OCI-LY7 (cell line): ENCODE data around the gene WDR73. TPM values are rescaled to one million over a fixed set of nuclear protein-coding genes. Genes with fewer than 3 reads are reported as not detected.
"Not testable (repeated sequence)": the region's sequence is repeated elsewhere in the genome, so short reads cannot be mapped to it uniquely, and the experiment has no call there.

Source experiments
- BruUV-seq: library from RNA; stranded (reverse); fragments of 400-500 nt; replicated peaks from 2 replicates; lab custom pipeline; 2021; lab: Mats Ljungman, UMichigan
- CTCF ChIA-PET: fragments of 300-600 bp; sonication (Branson Sonifier 250); formaldehyde crosslinking; loops from one replicate; lab custom pipeline; 2022; ENCODE audit warnings: antibody characterized with exemption; ENCODE audit not compliant: unreplicated experiment; lab: Charles Lee
- POLR2A ChIA-PET: fragments of 300-600 bp; sonication (Branson Sonifier 250); formaldehyde crosslinking; loops from one replicate; lab custom pipeline; 2022; ENCODE audit warnings: antibody characterized with exemption; lab: Charles Lee
- DNase-seq: peaks from one replicate; pipeline ENCODE4 v3.0.0-alpha.2; 2015; ENCODE audit warnings: low spot score
- H2AFZ ChIP-seq: fragments of 200-600 bp; sonication (generic), shearing (Covaris generic); 2 replicates; pipeline ENCODE4 v1.6.1; 2014; ENCODE audit warnings: mild to moderate bottlenecking, antibody characterized with exemption, low read length, moderate library complexity
- H3K27ac ChIP-seq: fragments of 200-600 bp; sonication (generic); 2 replicates; pipeline ENCODE4 v1.5.1; 2014; ENCODE audit warnings: mixed run types, low read depth, mild to moderate bottlenecking, moderate library complexity, low read length, inconsistent platforms; ENCODE audit not compliant: poor library complexity, severe bottlenecking
- H3K36me3 ChIP-seq: fragments of 200-600 bp; sonication (generic); 2 replicates; pipeline ENCODE4 v1.6.1; 2014; ENCODE audit warnings: mild to moderate bottlenecking, antibody characterized with exemption, low read length, moderate library complexity, mixed read lengths; ENCODE audit not compliant: insufficient read depth
- H3K4me1 ChIP-seq: fragments of 200-600 bp; sonication (generic); 2 replicates; pipeline ENCODE4 v1.5.1; 2014; ENCODE audit warnings: mild to moderate bottlenecking, low read length; ENCODE audit not compliant: insufficient read depth, poor library complexity, severe bottlenecking
- H3K4me2 ChIP-seq: fragments of 200-600 bp; sonication (generic); 2 replicates; pipeline ENCODE4 v1.6.1; 2014; ENCODE audit warnings: mild to moderate bottlenecking, low read length
- H3K4me3 ChIP-seq: fragments of 200-600 bp; sonication (generic); 2 replicates; pipeline ENCODE4 v1.5.1; 2014; ENCODE audit warnings: mild to moderate bottlenecking, low read depth, low read length; ENCODE audit not compliant: poor library complexity, severe bottlenecking
- H3K79me2 ChIP-seq: fragments of 200-600 bp; sonication (generic); 2 replicates; pipeline ENCODE4 v1.6.1; 2016; ENCODE audit warnings: low read depth, mild to moderate bottlenecking, low read length, moderate library complexity, mixed read lengths; ENCODE audit not compliant: insufficient read depth
- H3K9me2 ChIP-seq: fragments of 200-600 bp; sonication (generic); 2 replicates; pipeline ENCODE4 v1.6.1; 2016; ENCODE audit warnings: mild to moderate bottlenecking, low read length, mixed read lengths; ENCODE audit not compliant: insufficient read depth
- H3K9me3 ChIP-seq: fragments of 200-600 bp; sonication (generic); 2 replicates; pipeline ENCODE4 v1.6.1; 2014; ENCODE audit warnings: mild to moderate bottlenecking, mixed run types, low read length, mixed read lengths
- H4K20me1 ChIP-seq: fragments of 200-600 bp; sonication (generic); 2 replicates; pipeline ENCODE4 v1.6.1; 2014; ENCODE audit warnings: mild to moderate bottlenecking, antibody characterized with exemption, low read length, moderate library complexity, mixed read lengths; ENCODE audit not compliant: insufficient read depth
- EZH2phosphoT487 ChIP-seq: fragments of 200-600 bp; sonication (generic); IDR thresholded peaks from 2 replicates; pipeline ENCODE4 v1.6.1; 2018; ENCODE audit warnings: low read depth, borderline replicate concordance, mild to moderate bottlenecking, mixed run types, antibody characterized with exemption, low read length, moderate library complexity, mixed read lengths
- intact Hi-C: fragments of 100-400 bp; cut with micrococcal nuclease; formaldehyde crosslinking; loops from one replicate; pipeline ENCODE4 v1.10.0; 2022; ENCODE audit not compliant: unreplicated experiment
- total RNA-seq, 2 experiments: library from RNA; depleted of rRNA in 1 of 2; stranded (reverse); fragments of >200 nt in 1 of 2; shearing (Covaris generic) in 1 of 2; gene quantifications; 2 replicates each; pipeline ENCODE4 v1.2.3, GENCODE V29; 2014 to 2022
- TF ChIP-seq, protein P1 (sequence below): fragments of 200-600 bp; sonication (generic); conservative IDR thresholded peaks from 2 replicates; pipeline ENCODE4 v1.5.1; 2014; ENCODE audit warnings: mild to moderate bottlenecking, antibody characterized with exemption, low read length, moderate library complexity, mixed read lengths

WDR73 gene
- total RNA-seq, 2 experiments from 2014 or later = 28.7 to 38.1 TPM

DNA sequence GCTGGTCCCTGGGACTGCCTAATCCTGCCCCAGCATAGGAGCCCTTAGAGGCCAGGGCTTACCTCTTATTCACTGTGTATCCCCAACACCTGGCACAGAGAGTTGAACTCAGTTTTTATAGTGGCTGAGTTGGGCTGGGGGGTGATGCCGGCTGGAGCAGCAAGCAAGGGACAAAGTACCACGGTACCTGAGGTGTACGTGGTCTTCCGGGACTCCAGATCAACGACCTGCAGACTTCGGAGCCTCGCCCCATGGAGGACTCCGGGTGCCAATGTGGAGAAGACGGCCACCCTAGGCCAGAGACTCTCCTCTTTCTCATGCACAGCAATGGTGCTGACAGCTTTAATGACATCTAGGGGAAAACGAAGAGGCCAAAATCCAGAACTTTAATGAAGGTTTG, 8.1 kb downstream of the WDR73 start:
- Histone ChIP-seq H3K9me3 (no peaks in the 10 kb centered on the region), H3K4me2 (no peak overlapping the region), H3K4me3 (no peak overlapping the region), H3K9me2 (no peaks in the 10 kb centered on the region), H3K4me1 (peaks cover 10% of the 10 kb centered on the region), H4K20me1 (no peaks in the 10 kb centered on the region), H3K36me3 (peaks cover 91% of the 10 kb centered on the region), H2AFZ (no peak overlapping the region), H3K79me2 (no peaks in the 10 kb centered on the region), H3K27ac (no peak overlapping the region)
- intact Hi-C loops = no loop called here
- ChIA-PET CTCF (no interaction called here), POLR2A (no interaction called here)
- no TSS peak for BruUV-seq
- no peak for DNase-seq
- TF ChIP-seq, protein P1, sequence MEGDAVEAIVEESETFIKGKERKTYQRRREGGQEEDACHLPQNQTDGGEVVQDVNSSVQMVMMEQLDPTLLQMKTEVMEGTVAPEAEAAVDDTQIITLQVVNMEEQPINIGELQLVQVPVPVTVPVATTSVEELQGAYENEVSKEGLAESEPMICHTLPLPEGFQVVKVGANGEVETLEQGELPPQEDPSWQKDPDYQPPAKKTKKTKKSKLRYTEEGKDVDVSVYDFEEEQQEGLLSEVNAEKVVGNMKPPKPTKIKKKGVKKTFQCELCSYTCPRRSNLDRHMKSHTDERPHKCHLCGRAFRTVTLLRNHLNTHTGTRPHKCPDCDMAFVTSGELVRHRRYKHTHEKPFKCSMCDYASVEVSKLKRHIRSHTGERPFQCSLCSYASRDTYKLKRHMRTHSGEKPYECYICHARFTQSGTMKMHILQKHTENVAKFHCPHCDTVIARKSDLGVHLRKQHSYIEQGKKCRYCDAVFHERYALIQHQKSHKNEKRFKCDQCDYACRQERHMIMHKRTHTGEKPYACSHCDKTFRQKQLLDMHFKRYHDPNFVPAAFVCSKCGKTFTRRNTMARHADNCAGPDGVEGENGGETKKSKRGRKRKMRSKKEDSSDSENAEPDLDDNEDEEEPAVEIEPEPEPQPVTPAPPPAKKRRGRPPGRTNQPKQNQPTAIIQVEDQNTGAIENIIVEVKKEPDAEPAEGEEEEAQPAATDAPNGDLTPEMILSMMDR = no peak
- TF ChIP-seq EZH2phosphoT487 = no peak

DNA sequence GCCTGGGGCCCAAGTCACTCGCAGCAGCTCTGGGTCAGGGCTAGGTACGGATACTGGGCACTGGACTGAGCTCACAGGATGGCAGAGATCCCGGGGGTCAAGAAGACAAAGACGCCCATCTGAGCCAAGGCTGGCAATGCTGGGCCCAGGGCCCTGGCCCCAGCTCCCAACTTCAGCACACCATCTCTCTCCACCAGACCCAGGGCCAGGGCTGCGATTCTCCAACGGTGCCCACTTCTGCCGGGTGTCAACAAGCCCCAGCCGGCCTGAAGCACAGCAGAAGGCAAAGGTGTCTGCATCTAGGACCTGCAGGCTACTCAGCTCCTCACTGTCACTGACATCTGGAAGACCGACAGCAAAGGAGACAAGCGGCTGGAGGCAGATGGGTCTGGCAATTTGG, 8.6 kb downstream of the WDR73 start:
- TF ChIP-seq, protein P1 = no peak
- TF ChIP-seq EZH2phosphoT487 = no peak
- DNase-seq = no peak
- Histone ChIP-seq H3K36me3 (peaks cover 92% of the 10 kb centered on the region), H3K4me2 (no peak overlapping the region), H3K9me3 (no peaks in the 10 kb centered on the region), H2AFZ (no peak overlapping the region), H3K4me1 (peaks cover 10% of the 10 kb centered on the region), H4K20me1 (no peaks in the 10 kb centered on the region), H3K27ac (no peak overlapping the region), H3K79me2 (no peaks in the 10 kb centered on the region), H3K4me3 (no peak overlapping the region), H3K9me2 (no peaks in the 10 kb centered on the region)
- BruUV-seq = no TSS peak
- ChIA-PET POLR2A (interaction anchor here (0.7 kb wide), 1 partner anchor 100 kb away, joined by 4 read pairs; no protein-coding TSS in a partner anchor), CTCF (no interaction called here)
- intact Hi-C loops = no loop called here

DNA sequence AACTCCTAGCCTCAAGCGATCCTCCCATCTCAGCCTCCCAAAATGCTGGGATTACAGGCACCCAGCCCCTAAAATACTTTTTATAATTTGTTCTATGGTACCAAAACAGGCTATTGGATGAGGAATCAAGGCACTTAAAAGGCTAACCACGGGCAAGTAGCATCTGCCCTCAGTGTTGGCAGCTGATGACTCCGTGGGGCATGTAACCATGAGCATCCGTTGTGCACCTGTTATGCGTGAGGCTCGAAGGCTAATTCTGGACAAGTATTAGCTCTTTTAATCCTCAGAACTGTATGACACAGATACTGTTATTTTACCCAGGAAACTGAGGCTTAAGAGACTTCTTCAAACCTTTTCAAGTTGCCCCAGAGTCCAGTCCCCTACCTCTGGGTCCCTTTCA, 10.2 kb downstream of the WDR73 start:
- H3K36me3 ChIP-seq = peaks cover 94% of the 10 kb centered on the region
- intact Hi-C loops = no loop called here
- H3K4me3 ChIP-seq = no peak overlapping the region
- TF ChIP-seq, protein P1 = no peak
- no peak for TF ChIP-seq EZH2phosphoT487
- H3K9me3 ChIP-seq = no peaks in the 10 kb centered on the region
- peaks cover 10% of the 10 kb centered on the region for H3K4me1 ChIP-seq
- H3K9me2 ChIP-seq = no peaks in the 10 kb centered on the region
- ChIA-PET CTCF (no interaction called here), POLR2A (interaction anchor here (0.7 kb wide), 1 partner anchor 13 kb away, joined by 3 read pairs; no protein-coding TSS in a partner anchor)
- DNase-seq = no peak
- H4K20me1 ChIP-seq = no peaks in the 10 kb centered on the region
- BruUV-seq = no TSS peak
- H3K79me2 ChIP-seq = no peaks in the 10 kb centered on the region
- H3K27ac ChIP-seq = no peak overlapping the region
- H3K4me2 ChIP-seq = no peak overlapping the region
- H2AFZ ChIP-seq = no peak overlapping the region

DNA sequence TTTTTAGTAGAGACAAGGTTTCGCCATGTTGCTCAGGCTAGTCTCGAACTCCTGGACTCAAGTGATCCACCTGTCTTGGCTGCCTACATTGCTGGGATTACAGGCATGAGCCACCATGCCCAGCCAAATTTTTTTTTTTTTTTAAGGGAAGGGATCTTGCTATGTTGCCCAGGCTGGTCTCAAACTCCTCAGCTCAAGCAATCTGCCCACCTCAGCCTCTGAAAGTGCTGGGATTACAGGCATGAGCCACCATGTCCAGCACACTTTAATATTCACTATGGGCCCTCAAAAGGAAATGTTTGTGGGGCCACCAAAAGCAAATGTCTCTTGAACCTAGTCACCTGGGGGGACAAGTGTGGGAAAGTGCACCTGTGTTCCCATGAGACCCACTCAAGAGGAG, 11.4 kb downstream of the WDR73 start:
- H3K79me2 ChIP-seq, H3K4me2 ChIP-seq, H4K20me1 ChIP-seq, CTCF ChIA-PET, H2AFZ ChIP-seq, BruUV-seq, intact Hi-C loops, H3K9me3 ChIP-seq, DNase-seq, H3K4me3 ChIP-seq, H3K27ac ChIP-seq, H3K9me2 ChIP-seq: not testable (repeated sequence)
- peaks cover 19% of the 10 kb centered on the region for H3K4me1 ChIP-seq
- peaks cover 93% of the 10 kb centered on the region for H3K36me3 ChIP-seq
- POLR2A ChIA-PET = interaction anchor here (0.9 to 1.3 kb wide), 2 partner anchors 8 to 11 kb away, joined by 3 to 4 read pairs; no protein-coding TSS in a partner anchor
